ENCODE results near the gene ETV6.

The ETV6 gene

GRCh38 chr12:11888029-11888428 lies 238.6 kb downstream of the ETV6 start:
- no peak for DNase-seq (ENCODE audit: low spot score)
- no peak for TF ChIP-seq CTCF (IDR thresholded peaks at IDR 0.05; ENCODE audit: extremely low read depth, missing control alignments)

GRCh38 chr12:11891346-11891745 lies 241.9 kb downstream of the ETV6 start:
- no peak for DNase-seq (ENCODE audit: low spot score)
- no peak for TF ChIP-seq CTCF (IDR thresholded peaks at IDR 0.05; ENCODE audit: extremely low read depth, missing control alignments)

GRCh38 chr12:11891754-11892386 lies 242.4 kb downstream of the ETV6 start:
- no peak for TF ChIP-seq CTCF (IDR thresholded peaks at IDR 0.05; ENCODE audit: extremely low read depth, missing control alignments)
- no peak for DNase-seq (ENCODE audit: low spot score)

GRCh38 chr12:11893998-11894397 lies 244.5 kb downstream of the ETV6 start:
- no peak for TF ChIP-seq CTCF (IDR thresholded peaks at IDR 0.05; ENCODE audit: extremely low read depth, missing control alignments)
- DNase-seq (ENCODE audit: low spot score), result no peak

GRCh38 chr12:11894890-11895289 lies 245.4 kb downstream of the ETV6 start:
- TF ChIP-seq CTCF (IDR thresholded peaks at IDR 0.05; ENCODE audit: extremely low read depth, missing control alignments), result no peak
- no peak for DNase-seq (ENCODE audit: low spot score)

- TF ChIP-seq CTCF (IDR thresholded peaks at IDR 0.05; ENCODE audit: extremely low read depth, missing control alignments), result no peak
- no peak for DNase-seq (ENCODE audit: low spot score)
These were observed 246.1 kb downstream of the ETV6 start for GRCh38 chr12:11895421-11896078.

GRCh38 chr12:11896417-11896929 lies 247.0 kb downstream of the ETV6 start:
- TF ChIP-seq CTCF (IDR thresholded peaks at IDR 0.05; ENCODE audit: extremely low read depth, missing control alignments), result no peak
- no peak for DNase-seq (ENCODE audit: low spot score)
